ENCODE results near the gene NPIPA5.
"Not testable (repeated sequence)": the region's sequence is repeated elsewhere in the genome, so short reads cannot be mapped to it uniquely, and the experiment has no call there.

Gene NPIPA5

DNA sequence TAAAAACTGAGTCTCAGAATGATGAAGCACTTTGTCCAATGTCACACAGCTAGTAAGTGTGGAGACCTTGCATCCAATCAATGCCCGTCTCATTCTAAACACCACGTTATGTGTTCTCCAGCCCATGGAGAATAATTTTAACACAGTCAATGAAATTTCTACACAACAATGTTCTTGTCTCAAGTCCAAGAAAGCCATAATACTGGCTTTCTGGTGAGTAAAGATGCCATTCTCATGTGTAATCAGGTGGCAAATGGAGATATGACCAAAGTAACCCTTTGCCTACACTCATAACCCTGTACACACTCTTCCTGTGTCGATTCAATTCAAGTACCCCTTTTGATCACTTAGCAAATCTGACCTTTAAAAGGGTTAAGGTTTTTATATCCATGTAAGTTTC is 4.7 kb upstream of the NPIPA5 start:
- not testable (repeated sequence) for H3K36me3 ChIP-seq (ENCODE audit: control insufficient read depth, insufficient read depth, low read length); H3K27me3 ChIP-seq (ENCODE audit: control insufficient read depth, insufficient read depth, low read length); H3K9me3 ChIP-seq (ENCODE audit: control insufficient read depth, insufficient read depth, low read length); H3K9ac ChIP-seq (ENCODE audit: low read depth, low read length); H3K4me1 ChIP-seq (ENCODE audit: control insufficient read depth, insufficient read depth, low read length); H3K4me3 ChIP-seq (ENCODE audit: low read depth, low read length)

DNA sequence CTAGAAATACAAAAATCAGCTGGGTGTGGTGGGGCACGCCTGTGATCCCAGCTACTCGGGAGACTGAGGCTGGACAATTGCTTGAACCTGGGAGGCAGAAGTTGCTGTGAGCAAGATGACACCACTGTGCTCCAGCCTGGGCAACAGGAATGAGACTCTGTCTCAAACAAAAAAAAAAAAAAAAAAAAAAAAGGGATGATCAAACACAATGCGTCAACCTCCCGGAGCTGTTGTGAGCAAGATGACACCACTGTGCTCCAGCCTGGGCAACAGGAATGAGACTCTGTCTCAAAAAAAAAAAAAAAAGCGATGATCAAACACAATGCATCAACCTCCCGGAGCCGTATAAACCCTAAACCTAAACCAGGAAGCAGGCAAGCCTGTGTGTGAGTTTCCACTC is 20.6 kb downstream of the NPIPA5 start:
- not testable (repeated sequence) for H3K4me3 ChIP-seq (ENCODE audit: low read depth, low read length); H3K36me3 ChIP-seq (ENCODE audit: control insufficient read depth, insufficient read depth, low read length); H3K27me3 ChIP-seq (ENCODE audit: control insufficient read depth, insufficient read depth, low read length); H3K9me3 ChIP-seq (ENCODE audit: control insufficient read depth, insufficient read depth, low read length); H3K9ac ChIP-seq (ENCODE audit: low read depth, low read length); H3K4me1 ChIP-seq (ENCODE audit: control insufficient read depth, insufficient read depth, low read length)

- not testable (repeated sequence) for H3K9ac ChIP-seq (ENCODE audit: low read depth, low read length); H3K4me1 ChIP-seq (ENCODE audit: control insufficient read depth, insufficient read depth, low read length); H3K27me3 ChIP-seq (ENCODE audit: control insufficient read depth, insufficient read depth, low read length); H3K4me3 ChIP-seq (ENCODE audit: low read depth, low read length); H3K36me3 ChIP-seq (ENCODE audit: control insufficient read depth, insufficient read depth, low read length); H3K9me3 ChIP-seq (ENCODE audit: control insufficient read depth, insufficient read depth, low read length)
Measured at GRCh38 chr16:15354846-15355245, 23.2 kb downstream of the NPIPA5 start.

DNA sequence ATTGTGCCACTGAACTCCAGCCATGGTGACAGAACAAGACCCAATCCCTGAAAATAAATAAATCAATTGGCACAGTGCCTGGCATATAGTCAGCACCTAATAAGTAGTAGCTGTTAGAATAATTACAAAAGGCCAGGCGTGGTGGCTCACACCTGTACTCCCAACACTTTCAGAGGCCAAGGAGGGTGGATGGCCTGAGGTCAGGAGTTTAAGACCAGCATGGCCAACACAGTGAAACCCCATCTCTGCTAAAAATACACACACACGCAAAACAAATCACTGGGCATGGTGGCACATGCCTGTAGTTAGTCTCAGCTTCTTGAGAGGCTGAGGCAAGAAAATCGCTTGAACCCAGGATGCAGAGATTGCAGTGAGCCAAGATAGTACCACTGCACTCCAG is 25.2 kb downstream of the NPIPA5 start:
- not testable (repeated sequence) for H3K9ac ChIP-seq (ENCODE audit: low read depth, low read length); H3K4me3 ChIP-seq (ENCODE audit: low read depth, low read length); H3K36me3 ChIP-seq (ENCODE audit: control insufficient read depth, insufficient read depth, low read length)

DNA sequence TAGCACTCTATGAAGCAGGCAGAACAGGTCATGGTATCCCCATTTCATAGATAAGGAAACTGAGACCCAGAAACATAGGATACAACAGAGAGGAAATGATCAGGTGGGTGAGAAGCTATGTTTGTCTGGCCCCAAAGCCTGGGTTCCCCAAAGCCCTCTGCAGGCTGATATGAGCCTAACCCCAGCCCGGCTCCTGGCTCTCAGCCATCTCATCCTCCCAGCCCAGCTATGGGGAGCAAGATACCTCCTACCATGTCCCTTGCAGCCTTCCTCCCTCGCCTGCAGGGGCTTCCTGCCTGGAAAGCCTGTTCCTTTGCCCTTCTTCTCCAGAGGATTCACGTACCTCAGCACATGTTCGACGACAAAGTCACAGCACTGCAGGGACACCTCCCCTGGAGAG is 26.3 kb downstream of the NPIPA5 start:
- H3K4me3 ChIP-seq (ENCODE audit: low read depth, low read length); H3K4me1 ChIP-seq (ENCODE audit: control insufficient read depth, insufficient read depth, low read length); H3K9me3 ChIP-seq (ENCODE audit: control insufficient read depth, insufficient read depth, low read length); H3K27me3 ChIP-seq (ENCODE audit: control insufficient read depth, insufficient read depth, low read length); H3K9ac ChIP-seq (ENCODE audit: low read depth, low read length); H3K36me3 ChIP-seq (ENCODE audit: control insufficient read depth, insufficient read depth, low read length): not testable (repeated sequence)

More for the DNA sequence above, 25.2 kb downstream of the NPIPA5 start:
- not testable (repeated sequence) for H3K4me1 ChIP-seq (ENCODE audit: control insufficient read depth, insufficient read depth, low read length); H3K27me3 ChIP-seq (ENCODE audit: control insufficient read depth, insufficient read depth, low read length); H3K9me3 ChIP-seq (ENCODE audit: control insufficient read depth, insufficient read depth, low read length)

DNA sequence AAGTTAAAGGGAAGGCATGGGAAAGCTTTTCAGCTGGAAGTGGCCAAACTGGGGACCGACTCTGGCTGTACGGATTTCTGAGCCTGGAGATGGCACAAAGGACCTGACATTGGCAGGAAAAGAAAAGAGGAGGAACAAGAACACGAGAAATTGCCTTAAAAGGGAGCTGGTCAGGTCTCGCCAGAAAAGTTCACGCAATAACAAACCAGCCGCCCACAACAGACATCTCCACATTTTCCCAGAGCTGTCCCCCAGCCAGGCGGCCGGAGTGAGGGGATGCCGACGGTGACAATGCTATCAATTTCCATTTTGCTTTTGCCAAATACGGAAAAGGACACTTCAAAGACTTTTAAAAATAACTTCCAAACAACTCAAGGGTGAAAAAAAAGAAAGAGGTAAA is 26.8 kb downstream of the NPIPA5 start:
- not testable (repeated sequence) for H3K9me3 ChIP-seq (ENCODE audit: control insufficient read depth, insufficient read depth, low read length); H3K27me3 ChIP-seq (ENCODE audit: control insufficient read depth, insufficient read depth, low read length); H3K4me1 ChIP-seq (ENCODE audit: control insufficient read depth, insufficient read depth, low read length); H3K9ac ChIP-seq (ENCODE audit: low read depth, low read length); H3K36me3 ChIP-seq (ENCODE audit: control insufficient read depth, insufficient read depth, low read length); H3K4me3 ChIP-seq (ENCODE audit: low read depth, low read length)

DNA sequence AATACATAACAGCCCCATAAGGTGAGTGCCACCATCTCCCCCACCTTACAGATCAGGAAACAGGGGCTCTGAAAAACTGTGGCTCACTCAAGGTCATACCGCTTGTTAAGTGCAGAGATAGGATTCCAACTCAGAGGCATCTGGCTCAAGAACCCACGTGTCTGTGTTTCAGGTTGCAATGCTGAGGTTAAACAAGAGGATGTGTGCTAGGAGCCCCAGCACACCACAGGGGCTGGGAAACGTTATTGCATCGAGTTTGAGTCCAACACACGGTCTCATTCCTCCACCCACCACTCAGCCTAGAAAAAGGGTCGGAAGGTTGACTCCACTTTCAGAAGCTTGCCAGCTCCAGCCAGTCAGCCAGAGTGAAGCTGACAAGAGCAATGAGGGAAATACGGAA is 29.4 kb downstream of the NPIPA5 start:
- not testable (repeated sequence) for H3K27me3 ChIP-seq (ENCODE audit: control insufficient read depth, insufficient read depth, low read length)

GRCh38 chr16:15342337-15342736 is 35.8 kb downstream of the NPIPA5 start:
- H3K9me3 ChIP-seq (ENCODE audit: control insufficient read depth, insufficient read depth, low read length); H3K9ac ChIP-seq (ENCODE audit: low read depth, low read length): not testable (repeated sequence)

More for the DNA sequence above, 29.4 kb downstream of the NPIPA5 start:
- H3K36me3 ChIP-seq (ENCODE audit: control insufficient read depth, insufficient read depth, low read length); H3K9ac ChIP-seq (ENCODE audit: low read depth, low read length); H3K4me1 ChIP-seq (ENCODE audit: control insufficient read depth, insufficient read depth, low read length); H3K4me3 ChIP-seq (ENCODE audit: low read depth, low read length); H3K9me3 ChIP-seq (ENCODE audit: control insufficient read depth, insufficient read depth, low read length): not testable (repeated sequence)

DNA sequence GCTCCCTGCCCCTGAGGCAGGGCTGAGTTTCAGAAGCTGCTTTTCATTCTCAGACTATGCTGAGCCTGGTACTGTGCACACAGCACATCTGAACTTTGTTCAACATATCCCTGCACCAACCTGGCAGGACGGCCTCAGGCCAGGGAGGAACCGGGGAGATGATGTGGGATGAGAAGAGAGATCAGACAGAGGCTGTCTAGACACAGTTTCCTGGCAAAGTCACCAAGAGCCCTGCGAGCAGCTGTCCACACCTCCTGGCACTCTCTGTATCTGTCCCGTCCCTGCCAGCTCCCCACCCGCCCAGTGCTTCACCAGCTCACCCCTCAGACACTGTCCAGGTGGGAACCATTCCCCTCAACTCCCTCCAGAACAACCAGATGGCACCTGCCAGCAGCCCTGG is 39.1 kb downstream of the NPIPA5 start:
- H3K4me3 ChIP-seq (ENCODE audit: low read depth, low read length); H3K4me1 ChIP-seq (ENCODE audit: control insufficient read depth, insufficient read depth, low read length); H3K9ac ChIP-seq (ENCODE audit: low read depth, low read length); H3K27me3 ChIP-seq (ENCODE audit: control insufficient read depth, insufficient read depth, low read length); H3K36me3 ChIP-seq (ENCODE audit: control insufficient read depth, insufficient read depth, low read length); H3K9me3 ChIP-seq (ENCODE audit: control insufficient read depth, insufficient read depth, low read length): not testable (repeated sequence)

More at GRCh38 chr16:15342337-15342736, 35.8 kb downstream of the NPIPA5 start:
- H3K27me3 ChIP-seq (ENCODE audit: control insufficient read depth, insufficient read depth, low read length); H3K4me1 ChIP-seq (ENCODE audit: control insufficient read depth, insufficient read depth, low read length); H3K36me3 ChIP-seq (ENCODE audit: control insufficient read depth, insufficient read depth, low read length); H3K4me3 ChIP-seq (ENCODE audit: low read depth, low read length): not testable (repeated sequence)

GRCh38 chr16:15337974-15338605 is 40.0 kb downstream of the NPIPA5 start:
- not testable (repeated sequence) for H3K27me3 ChIP-seq (ENCODE audit: control insufficient read depth, insufficient read depth, low read length); H3K4me3 ChIP-seq (ENCODE audit: low read depth, low read length); H3K9me3 ChIP-seq (ENCODE audit: control insufficient read depth, insufficient read depth, low read length); H3K4me1 ChIP-seq (ENCODE audit: control insufficient read depth, insufficient read depth, low read length); H3K36me3 ChIP-seq (ENCODE audit: control insufficient read depth, insufficient read depth, low read length); H3K9ac ChIP-seq (ENCODE audit: low read depth, low read length)

- H3K9me3 ChIP-seq (ENCODE audit: control insufficient read depth, insufficient read depth, low read length); H3K36me3 ChIP-seq (ENCODE audit: control insufficient read depth, insufficient read depth, low read length); H3K4me1 ChIP-seq (ENCODE audit: control insufficient read depth, insufficient read depth, low read length); H3K4me3 ChIP-seq (ENCODE audit: low read depth, low read length); H3K9ac ChIP-seq (ENCODE audit: low read depth, low read length); H3K27me3 ChIP-seq (ENCODE audit: control insufficient read depth, insufficient read depth, low read length): not testable (repeated sequence)
Measured at GRCh38 chr16:15335609-15336008, 42.5 kb downstream of the NPIPA5 start.

DNA sequence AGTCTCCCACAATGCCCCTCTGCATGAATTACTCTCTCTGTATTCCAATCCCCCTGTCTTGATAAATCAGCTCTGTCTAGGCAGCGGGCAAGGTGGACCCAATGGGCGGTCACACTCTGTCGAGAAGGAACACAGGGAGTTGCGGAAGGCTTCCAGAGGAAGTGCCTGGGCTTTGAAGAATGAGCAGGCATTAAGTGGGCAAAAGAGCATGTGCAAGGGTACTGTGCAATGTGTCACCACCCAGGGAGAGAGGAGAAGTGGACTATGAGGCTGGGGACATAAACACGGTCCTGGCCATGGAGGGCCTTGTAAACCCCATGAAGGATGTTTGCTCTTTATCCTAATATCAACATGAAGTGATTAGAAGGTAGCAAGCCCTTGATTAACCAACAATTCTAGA is 44.1 kb downstream of the NPIPA5 start:
- H3K9ac ChIP-seq (ENCODE audit: low read depth, low read length); H3K4me1 ChIP-seq (ENCODE audit: control insufficient read depth, insufficient read depth, low read length); H3K27me3 ChIP-seq (ENCODE audit: control insufficient read depth, insufficient read depth, low read length); H3K4me3 ChIP-seq (ENCODE audit: low read depth, low read length); H3K36me3 ChIP-seq (ENCODE audit: control insufficient read depth, insufficient read depth, low read length); H3K9me3 ChIP-seq (ENCODE audit: control insufficient read depth, insufficient read depth, low read length): not testable (repeated sequence)

DNA sequence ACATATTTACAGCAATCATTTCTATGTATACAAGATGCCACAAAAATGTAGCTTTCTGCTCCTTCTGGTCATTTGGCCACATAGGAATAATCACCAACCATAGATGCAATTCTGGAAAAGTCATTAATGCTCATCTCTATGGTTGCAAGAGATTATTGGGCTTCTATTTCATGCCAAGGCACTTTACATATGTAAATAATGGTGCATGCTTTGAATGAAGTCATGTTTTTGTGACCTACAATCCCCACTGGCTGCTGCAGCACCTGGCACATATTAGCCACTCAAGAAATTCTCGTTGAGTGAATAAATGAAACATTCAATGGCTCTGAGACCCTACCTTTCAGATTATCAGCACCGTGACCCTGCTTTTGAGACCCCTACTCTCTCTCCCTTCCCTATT is 47.1 kb downstream of the NPIPA5 start:
- H3K36me3 ChIP-seq (ENCODE audit: control insufficient read depth, insufficient read depth, low read length); H3K4me3 ChIP-seq (ENCODE audit: low read depth, low read length); H3K4me1 ChIP-seq (ENCODE audit: control insufficient read depth, insufficient read depth, low read length); H3K9ac ChIP-seq (ENCODE audit: low read depth, low read length); H3K27me3 ChIP-seq (ENCODE audit: control insufficient read depth, insufficient read depth, low read length); H3K9me3 ChIP-seq (ENCODE audit: control insufficient read depth, insufficient read depth, low read length): not testable (repeated sequence)

Data from iPS-15b (cell line).